Thyroid gland (tissue), 4 donors: ENCODE results near the gene PCCA.

Experiments
- POLR2A ChIP-seq, 2 donors: fragments of 450-650 bp; IDR thresholded peaks; one replicate each; pipeline ENCODE4 v1.6.1; 2017; ENCODE audit warnings: antibody characterized with exemption in 2 of 2, mild to moderate bottlenecking in 2 of 2, moderate library complexity in 1 of 2
- TF ChIP-seq, protein P1 (sequence below), 6 experiments: fragments of 200-600 bp in 3 of 6; fragments of 450-650 bp in 3 of 6; sonication (generic) in 3 of 6; IDR thresholded peaks; one replicate each; pipeline ENCODE4 v1.5.1; 2016 to 2019; ENCODE audit warnings: antibody characterized with exemption in 6 of 6, mild to moderate bottlenecking in 2 of 6, inconsistent platforms in 1 of 6, moderate library complexity in 1 of 6

DNA sequence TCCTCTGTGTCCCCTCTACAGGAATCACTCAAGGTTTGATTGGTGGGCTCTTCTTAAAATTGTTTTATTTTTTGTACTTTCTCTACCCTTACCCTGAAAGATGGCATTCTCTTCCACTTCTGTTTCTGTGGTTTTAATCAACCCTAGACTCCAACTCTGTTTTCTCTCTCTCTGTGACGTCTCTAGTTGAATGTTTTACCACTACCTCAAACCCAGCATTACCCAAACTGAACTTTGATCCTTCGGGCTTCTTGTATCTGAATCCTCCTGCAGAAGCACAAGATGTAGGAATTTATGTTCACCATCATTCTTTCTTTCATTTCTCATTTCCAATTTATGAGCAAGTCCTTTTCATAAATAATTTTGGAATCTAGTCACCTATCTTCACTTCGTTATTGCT is 39.9 kb downstream of the PCCA start:
- TF ChIP-seq, protein P1, sequence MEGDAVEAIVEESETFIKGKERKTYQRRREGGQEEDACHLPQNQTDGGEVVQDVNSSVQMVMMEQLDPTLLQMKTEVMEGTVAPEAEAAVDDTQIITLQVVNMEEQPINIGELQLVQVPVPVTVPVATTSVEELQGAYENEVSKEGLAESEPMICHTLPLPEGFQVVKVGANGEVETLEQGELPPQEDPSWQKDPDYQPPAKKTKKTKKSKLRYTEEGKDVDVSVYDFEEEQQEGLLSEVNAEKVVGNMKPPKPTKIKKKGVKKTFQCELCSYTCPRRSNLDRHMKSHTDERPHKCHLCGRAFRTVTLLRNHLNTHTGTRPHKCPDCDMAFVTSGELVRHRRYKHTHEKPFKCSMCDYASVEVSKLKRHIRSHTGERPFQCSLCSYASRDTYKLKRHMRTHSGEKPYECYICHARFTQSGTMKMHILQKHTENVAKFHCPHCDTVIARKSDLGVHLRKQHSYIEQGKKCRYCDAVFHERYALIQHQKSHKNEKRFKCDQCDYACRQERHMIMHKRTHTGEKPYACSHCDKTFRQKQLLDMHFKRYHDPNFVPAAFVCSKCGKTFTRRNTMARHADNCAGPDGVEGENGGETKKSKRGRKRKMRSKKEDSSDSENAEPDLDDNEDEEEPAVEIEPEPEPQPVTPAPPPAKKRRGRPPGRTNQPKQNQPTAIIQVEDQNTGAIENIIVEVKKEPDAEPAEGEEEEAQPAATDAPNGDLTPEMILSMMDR (IDR thresholded peaks at IDR 0.05) = no peak
- no peak for TF ChIP-seq POLR2A (IDR thresholded peaks at IDR 0.05)
